Measurements from ENCODE around the gene EXOC6B.

DNA sequence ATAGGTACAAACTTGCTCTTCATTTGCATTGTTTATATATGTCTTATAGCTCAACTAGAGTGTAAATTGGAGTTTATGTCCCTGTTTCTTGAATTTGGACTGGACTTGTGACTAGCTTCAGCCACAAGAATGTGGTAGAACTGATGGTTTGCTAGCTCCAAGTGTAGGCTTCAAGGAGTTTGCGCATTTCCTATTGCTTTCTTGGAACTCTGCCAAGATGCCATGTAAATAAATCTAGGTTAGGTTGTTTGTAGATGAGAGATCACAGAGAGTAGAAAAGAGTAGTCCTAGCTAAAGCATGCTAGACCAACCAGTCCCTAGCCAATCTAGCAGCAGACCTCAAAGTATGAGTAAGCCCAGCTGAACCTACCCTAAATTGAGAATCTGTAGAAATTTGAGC lies 495.2 kb downstream of the EXOC6B start:
- TF ChIP-seq, protein P1, sequence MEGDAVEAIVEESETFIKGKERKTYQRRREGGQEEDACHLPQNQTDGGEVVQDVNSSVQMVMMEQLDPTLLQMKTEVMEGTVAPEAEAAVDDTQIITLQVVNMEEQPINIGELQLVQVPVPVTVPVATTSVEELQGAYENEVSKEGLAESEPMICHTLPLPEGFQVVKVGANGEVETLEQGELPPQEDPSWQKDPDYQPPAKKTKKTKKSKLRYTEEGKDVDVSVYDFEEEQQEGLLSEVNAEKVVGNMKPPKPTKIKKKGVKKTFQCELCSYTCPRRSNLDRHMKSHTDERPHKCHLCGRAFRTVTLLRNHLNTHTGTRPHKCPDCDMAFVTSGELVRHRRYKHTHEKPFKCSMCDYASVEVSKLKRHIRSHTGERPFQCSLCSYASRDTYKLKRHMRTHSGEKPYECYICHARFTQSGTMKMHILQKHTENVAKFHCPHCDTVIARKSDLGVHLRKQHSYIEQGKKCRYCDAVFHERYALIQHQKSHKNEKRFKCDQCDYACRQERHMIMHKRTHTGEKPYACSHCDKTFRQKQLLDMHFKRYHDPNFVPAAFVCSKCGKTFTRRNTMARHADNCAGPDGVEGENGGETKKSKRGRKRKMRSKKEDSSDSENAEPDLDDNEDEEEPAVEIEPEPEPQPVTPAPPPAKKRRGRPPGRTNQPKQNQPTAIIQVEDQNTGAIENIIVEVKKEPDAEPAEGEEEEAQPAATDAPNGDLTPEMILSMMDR (IDR thresholded peaks at IDR 0.05), result no peak
- TF ChIP-seq POLR2A (IDR thresholded peaks at IDR 0.05), result no peak

Measured in esophagus squamous epithelium (tissue), 4 donors.